ENCODE measurements around the gene KCNA2. TPM values are rescaled to one million over a fixed set of nuclear protein-coding genes. Genes with fewer than 3 reads are reported as not detected.

The KCNA2 gene
- total and polyA plus RNA-seq, 2 of the 4 experiments (the other 2 are of a cell fraction): not detected

GRCh38 chr1:110602466-110602865 is 3.7 kb downstream of the KCNA2 start:
- WGBS, 2 experiments (ENCODE audit: extremely low coverage in 2 of 2, insufficient read length in 1 of 2): no CpG with 5 or more reads among the region's 4 CpGs
- no peak overlapping the region for H3K4me2 ChIP-seq (ENCODE audit: low read depth, low read length)
- H2BK15ac ChIP-seq (ENCODE audit: low read depth, low read length): no peak overlapping the region
- no peaks in the 10 kb centered on the region; the same call in 1 of the 2 replicates for H4K20me1 ChIP-seq (ENCODE audit: insufficient read depth, low read length)
- H2AK9ac ChIP-seq (replicated peaks; ENCODE audit: low read depth, low read length, poor library complexity): no peak overlapping the region
- no peak overlapping the region for H4K5ac ChIP-seq (ENCODE audit: low read depth, low read length)
- no peak overlapping the region for H3K4ac ChIP-seq (ENCODE audit: low read depth, low read length)
- no peak overlapping the region for H2BK20ac ChIP-seq (ENCODE audit: low read depth, low read length)
- no peak overlapping the region for H3K14ac ChIP-seq (replicated peaks; ENCODE audit: low read depth, low read length)
- H3K27me3 ChIP-seq (ENCODE audit: control insufficient read depth, insufficient read depth, low read length): peaks cover 40% of the 10 kb centered on the region
- intact Hi-C loops (cut with micrococcal nuclease): no loop called here
- no peak overlapping the region for H3K9ac ChIP-seq (ENCODE audit: low read depth, low read length)
- no peak for ATAC-seq (ENCODE audit: low read depth)
- H3K23ac ChIP-seq (ENCODE audit: low read depth, low read length): no peak overlapping the region
- no peak overlapping the region for H2AFZ ChIP-seq (replicated peaks; ENCODE audit: low read length, poor library complexity)
- no peak overlapping the region for H3K27ac ChIP-seq (ENCODE audit: insufficient read depth, low read length)
- no peak for DNase-seq
- no peak overlapping the region for H4K8ac ChIP-seq (ENCODE audit: low read depth in 2 of 2, low read length in 2 of 2)
- H2AK5ac ChIP-seq (ENCODE audit: low read depth, low read length): no peak overlapping the region
- no peaks in the 10 kb centered on the region for H3K9me1 ChIP-seq (ENCODE audit: insufficient read depth, low read length)
- H2BK5ac ChIP-seq (ENCODE audit: low read depth, low read length, poor library complexity, severe bottlenecking): no peak overlapping the region
- no peak overlapping the region for H2BK120ac ChIP-seq (ENCODE audit: low read depth, low read length)
- H3K4me3 ChIP-seq (ENCODE audit: insufficient read depth, low read depth, low read length): no peak overlapping the region
- in situ Hi-C loops (cut with MboI; ENCODE audit: low sequenced_read_pairs): no loop called here
- H3K79me1 ChIP-seq (ENCODE audit: low read depth in 1 of 2, low read length in 2 of 2): no peaks in the 10 kb centered on the region
- dilution Hi-C loops (cut with HindIII; ENCODE audit: low sequenced_read_pairs, unreplicated experiment): no loop called here
- no peak overlapping the region for H4K91ac ChIP-seq (ENCODE audit: insufficient read depth, low read depth, low read length)
- no peak overlapping the region for H3K18ac ChIP-seq (ENCODE audit: low read depth, low read length)
- ChIA-PET POLR2A (ENCODE audit: unreplicated experiment) (no interaction called here), CTCF (no interaction called here)
- H3K4me1 ChIP-seq (ENCODE audit: control insufficient read depth, insufficient read depth, low read length): no peaks in the 10 kb centered on the region; the same call in 1 of the 2 replicates
- no peaks in the 10 kb centered on the region for H3K36me3 ChIP-seq (ENCODE audit: control insufficient read depth, insufficient read depth, low read length)
- no peak overlapping the region for H3K56ac ChIP-seq (ENCODE audit: extremely low read depth, insufficient read depth, low read length)
- no peaks in the 10 kb centered on the region for H3K9me3 ChIP-seq (ENCODE audit: control insufficient read depth, insufficient read depth, low read length)
- no peak for TF ChIP-seq ELK1 (IDR thresholded peaks at IDR 0.05; ENCODE audit: borderline replicate concordance, low read depth, low read length)
- TF ChIP-seq MAFK (IDR thresholded peaks at IDR 0.05; ENCODE audit: low read depth, low read length): no peak
- no peak for TF ChIP-seq BHLHE40 (IDR thresholded peaks at IDR 0.05; ENCODE audit: low read depth, low read length)
- no peak for TF ChIP-seq MXI1 (IDR thresholded peaks at IDR 0.05; ENCODE audit: borderline replicate concordance, low read depth, low read length)
- no peak for TF ChIP-seq NFE2L2 (IDR thresholded peaks at IDR 0.05; ENCODE audit: low read depth, low read length)
- TF ChIP-seq CHD1 (IDR thresholded peaks at IDR 0.05; ENCODE audit: low read depth, low read length): no peak
- no peak for TF ChIP-seq SMC3 (IDR thresholded peaks at IDR 0.05; ENCODE audit: low read depth, low read length)
- no peak for TF ChIP-seq POLR2A (IDR thresholded peaks at IDR 0.05; ENCODE audit: low read depth, low read length)
- no peak for TF ChIP-seq MAZ (IDR thresholded peaks at IDR 0.05; ENCODE audit: borderline replicate concordance, low read depth, low read length)
- TF ChIP-seq CTCF (conservative IDR thresholded peaks at IDR 0.05; ENCODE audit: low read depth, low read length): no peak
- TF ChIP-seq FOS (IDR thresholded peaks at IDR 0.05; ENCODE audit: low read depth, low read length): no peak
- TF ChIP-seq RAD21 (IDR thresholded peaks at IDR 0.05; ENCODE audit: low read length): no peak
- TF ChIP-seq USF2 (IDR thresholded peaks at IDR 0.05; ENCODE audit: low read depth, low read length): no peak
- BruUV-seq (replicated peaks): no TSS peak

Measured in IMR-90 (cell line).